SK-N-SH treated with all-trans-retinoic acid at 6 μM for 48 hours (cell line): ENCODE measurements around the gene CLSTN2.

Experiments
- ATAC-seq: fragments of 200-7000 bp; cut with Tn5 transposase; 3 replicates; pipeline ENCODE4 v1.9.1; 2020; ENCODE audit warnings: mild to moderate bottlenecking, moderate library complexity
- ARNTL ChIP-seq: fragments of 450-650 bp; formaldehyde crosslinking; IDR thresholded peaks from 2 replicates; pipeline ENCODE4 v1.5.0; 2020; ENCODE audit warnings: low read depth, mild to moderate bottlenecking, moderate library complexity, borderline replicate concordance
- BACH2 ChIP-seq: fragments of 250-450 bp; sonication (Bioruptor Pico); IDR thresholded peaks from 2 replicates; pipeline ENCODE4 v1.9.0; 2021; ENCODE audit warnings: mild to moderate bottlenecking, borderline replicate concordance
- CREB5 ChIP-seq: fragments of 250-450 bp; sonication (Bioruptor Pico); IDR thresholded peaks from 2 replicates; pipeline ENCODE4 v1.5.1; 2020; ENCODE audit warnings: low read depth, mild to moderate bottlenecking, moderate library complexity
- CSDC2 ChIP-seq: fragments of 250-450 bp; sonication (Bioruptor Pico); IDR thresholded peaks from 2 replicates; pipeline ENCODE4 v1.5.0; 2020; ENCODE audit warnings: mild to moderate bottlenecking, moderate library complexity
- CSRNP3 ChIP-seq: fragments of 250-450 bp; sonication (Bioruptor Pico); IDR thresholded peaks from 2 replicates; pipeline ENCODE4 v1.5.1; 2021; ENCODE audit warnings: mild to moderate bottlenecking, moderate library complexity
- ESRRG ChIP-seq: fragments of 250-450 bp; sonication (Bioruptor Pico); IDR thresholded peaks from 2 replicates; pipeline ENCODE4 v1.6.1; 2021; ENCODE audit warnings: mild to moderate bottlenecking
- GLIS3 ChIP-seq: fragments of 250-450 bp; sonication (Bioruptor Pico); IDR thresholded peaks from 2 replicates; pipeline ENCODE4 v1.5.0; 2020; ENCODE audit warnings: mild to moderate bottlenecking, moderate library complexity
- ISL1 ChIP-seq: fragments of 250-450 bp; sonication (Bioruptor Pico); IDR thresholded peaks from 2 replicates; pipeline ENCODE4 v2.1.2; 2022; ENCODE audit warnings: mild to moderate bottlenecking, moderate library complexity
- OSR1 ChIP-seq: fragments of 250-450 bp; sonication (Bioruptor Pico); IDR thresholded peaks from 2 replicates; pipeline ENCODE4 v1.8.0; 2022; ENCODE audit warnings: moderate library complexity, mild to moderate bottlenecking, inconsistent platforms
- PPARA ChIP-seq: fragments of 250-450 bp; sonication (Bioruptor Pico); IDR thresholded peaks from 2 replicates; pipeline ENCODE4 v1.5.0; 2020; ENCODE audit warnings: mild to moderate bottlenecking, borderline replicate concordance
- RARB ChIP-seq: fragments of 250-450 bp; sonication (Bioruptor Pico); IDR thresholded peaks from 2 replicates; pipeline ENCODE4 v1.8.0; 2021; ENCODE audit warnings: mild to moderate bottlenecking, moderate library complexity
- SNAI2 ChIP-seq: fragments of 250-450 bp; sonication (Bioruptor Pico); IDR thresholded peaks from 2 replicates; pipeline ENCODE4 v1.5.0; 2020; ENCODE audit warnings: mild to moderate bottlenecking, moderate library complexity
- TCF4 ChIP-seq: fragments of 250-450 bp; sonication (Bioruptor Pico); IDR thresholded peaks from 2 replicates; pipeline ENCODE4 v1.8.0; 2021; ENCODE audit warnings: mild to moderate bottlenecking, moderate library complexity, borderline replicate concordance
- TOX ChIP-seq: fragments of 250-450 bp; sonication (Bioruptor Pico); IDR thresholded peaks from 2 replicates; pipeline ENCODE4 v1.8.0; 2021; ENCODE audit warnings: mild to moderate bottlenecking, moderate library complexity, borderline replicate concordance
- ZC3H10 ChIP-seq: fragments of 250-450 bp; sonication (Bioruptor Pico); IDR thresholded peaks from 2 replicates; pipeline ENCODE4 v1.5.1; 2021; ENCODE audit warnings: mild to moderate bottlenecking, moderate library complexity
- ZFP3 ChIP-seq: fragments of 250-450 bp; sonication (Bioruptor Pico); IDR thresholded peaks from 2 replicates; pipeline ENCODE4 v1.5.0; 2020; ENCODE audit warnings: mild to moderate bottlenecking, moderate library complexity
- ZNF565 ChIP-seq: fragments of 450-650 bp; formaldehyde crosslinking; conservative IDR thresholded peaks from 2 replicates; pipeline ENCODE4 v1.5.0; 2020; ENCODE audit warnings: low read depth, mild to moderate bottlenecking, moderate library complexity
- ZNF70 ChIP-seq: fragments of 450-650 bp; formaldehyde crosslinking; IDR thresholded peaks from 2 replicates; pipeline ENCODE4 v1.5.0; 2020; ENCODE audit warnings: mild to moderate bottlenecking, moderate library complexity
- ZNF8 ChIP-seq: fragments of 450-650 bp; formaldehyde crosslinking; IDR thresholded peaks from 2 replicates; pipeline ENCODE4 v1.5.0; 2020; ENCODE audit warnings: mild to moderate bottlenecking, moderate library complexity
- TF ChIP-seq, protein P1 (sequence below): fragments of 250-450 bp; sonication (Bioruptor Pico); IDR thresholded peaks from 2 replicates; pipeline ENCODE4 v1.8.0; 2020; ENCODE audit warnings: mild to moderate bottlenecking, moderate library complexity, borderline replicate concordance
- TF ChIP-seq, protein P2 (sequence below): fragments of 250-450 bp; sonication (Bioruptor Pico); IDR thresholded peaks from 2 replicates; pipeline ENCODE4 v1.5.0; 2020; ENCODE audit warnings: mild to moderate bottlenecking, moderate library complexity
- TF ChIP-seq, protein P3 (sequence below): fragments of 250-450 bp; sonication (Bioruptor Pico); IDR thresholded peaks from 2 replicates; pipeline ENCODE4 v1.8.0; 2021; ENCODE audit warnings: low read depth, mild to moderate bottlenecking, moderate library complexity, borderline replicate concordance

The CLSTN2 gene

GRCh38 chr3:140349938-140350337 is 415.0 kb downstream of the CLSTN2 start:
- no peak for TF ChIP-seq ZC3H10
- no peak for TF ChIP-seq GLIS3 (CRISPR knock-in tag)
- no peak for TF ChIP-seq ZNF8
- TF ChIP-seq TCF4 (CRISPR knock-in tag): no peak
- no peak for TF ChIP-seq CSDC2 (CRISPR knock-in tag)
- no peak for TF ChIP-seq ARNTL (CRISPR knock-in tag)
- TF ChIP-seq, protein P1, sequence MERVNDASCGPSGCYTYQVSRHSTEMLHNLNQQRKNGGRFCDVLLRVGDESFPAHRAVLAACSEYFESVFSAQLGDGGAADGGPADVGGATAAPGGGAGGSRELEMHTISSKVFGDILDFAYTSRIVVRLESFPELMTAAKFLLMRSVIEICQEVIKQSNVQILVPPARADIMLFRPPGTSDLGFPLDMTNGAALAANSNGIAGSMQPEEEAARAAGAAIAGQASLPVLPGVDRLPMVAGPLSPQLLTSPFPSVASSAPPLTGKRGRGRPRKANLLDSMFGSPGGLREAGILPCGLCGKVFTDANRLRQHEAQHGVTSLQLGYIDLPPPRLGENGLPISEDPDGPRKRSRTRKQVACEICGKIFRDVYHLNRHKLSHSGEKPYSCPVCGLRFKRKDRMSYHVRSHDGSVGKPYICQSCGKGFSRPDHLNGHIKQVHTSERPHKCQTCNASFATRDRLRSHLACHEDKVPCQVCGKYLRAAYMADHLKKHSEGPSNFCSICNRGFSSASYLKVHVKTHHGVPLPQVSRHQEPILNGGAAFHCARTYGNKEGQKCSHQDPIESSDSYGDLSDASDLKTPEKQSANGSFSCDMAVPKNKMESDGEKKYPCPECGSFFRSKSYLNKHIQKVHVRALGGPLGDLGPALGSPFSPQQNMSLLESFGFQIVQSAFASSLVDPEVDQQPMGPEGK: no peak
- no peak for TF ChIP-seq ESRRG (CRISPR knock-in tag)
- TF ChIP-seq OSR1 (CRISPR knock-in tag): no peak
- no peak for TF ChIP-seq ISL1
- no peak for TF ChIP-seq CREB5 (CRISPR knock-in tag)
- TF ChIP-seq PPARA (CRISPR knock-in tag): no peak
- TF ChIP-seq CSRNP3 (CRISPR knock-in tag): no peak
- no peak for TF ChIP-seq ZFP3 (CRISPR knock-in tag)
- no peak for TF ChIP-seq SNAI2 (CRISPR knock-in tag)
- no peak for TF ChIP-seq ZNF565 (CRISPR knock-in tag)
- no peak for TF ChIP-seq RARB
- no peak for TF ChIP-seq ZNF70
- no peak for TF ChIP-seq BACH2 (CRISPR knock-in tag)
- TF ChIP-seq, protein P2, sequence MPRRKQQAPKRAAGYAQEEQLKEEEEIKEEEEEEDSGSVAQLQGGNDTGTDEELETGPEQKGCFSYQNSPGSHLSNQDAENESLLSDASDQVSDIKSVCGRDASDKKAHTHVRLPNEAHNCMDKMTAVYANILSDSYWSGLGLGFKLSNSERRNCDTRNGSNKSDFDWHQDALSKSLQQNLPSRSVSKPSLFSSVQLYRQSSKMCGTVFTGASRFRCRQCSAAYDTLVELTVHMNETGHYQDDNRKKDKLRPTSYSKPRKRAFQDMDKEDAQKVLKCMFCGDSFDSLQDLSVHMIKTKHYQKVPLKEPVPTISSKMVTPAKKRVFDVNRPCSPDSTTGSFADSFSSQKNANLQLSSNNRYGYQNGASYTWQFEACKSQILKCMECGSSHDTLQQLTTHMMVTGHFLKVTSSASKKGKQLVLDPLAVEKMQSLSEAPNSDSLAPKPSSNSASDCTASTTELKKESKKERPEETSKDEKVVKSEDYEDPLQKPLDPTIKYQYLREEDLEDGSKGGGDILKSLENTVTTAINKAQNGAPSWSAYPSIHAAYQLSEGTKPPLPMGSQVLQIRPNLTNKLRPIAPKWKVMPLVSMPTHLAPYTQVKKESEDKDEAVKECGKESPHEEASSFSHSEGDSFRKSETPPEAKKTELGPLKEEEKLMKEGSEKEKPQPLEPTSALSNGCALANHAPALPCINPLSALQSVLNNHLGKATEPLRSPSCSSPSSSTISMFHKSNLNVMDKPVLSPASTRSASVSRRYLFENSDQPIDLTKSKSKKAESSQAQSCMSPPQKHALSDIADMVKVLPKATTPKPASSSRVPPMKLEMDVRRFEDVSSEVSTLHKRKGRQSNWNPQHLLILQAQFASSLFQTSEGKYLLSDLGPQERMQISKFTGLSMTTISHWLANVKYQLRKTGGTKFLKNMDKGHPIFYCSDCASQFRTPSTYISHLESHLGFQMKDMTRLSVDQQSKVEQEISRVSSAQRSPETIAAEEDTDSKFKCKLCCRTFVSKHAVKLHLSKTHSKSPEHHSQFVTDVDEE (CRISPR knock-in tag): no peak
- no peak for ATAC-seq

- ATAC-seq: no peak
- TF ChIP-seq ZFP3 (CRISPR knock-in tag) (no peak), TCF4 (CRISPR knock-in tag) (no peak), BACH2 (CRISPR knock-in tag) (no peak), TOX (no peak), CSRNP3 (CRISPR knock-in tag) (no peak), CSDC2 (CRISPR knock-in tag) (no peak), CREB5 (CRISPR knock-in tag) (no peak)
- TF ChIP-seq, protein P3, sequence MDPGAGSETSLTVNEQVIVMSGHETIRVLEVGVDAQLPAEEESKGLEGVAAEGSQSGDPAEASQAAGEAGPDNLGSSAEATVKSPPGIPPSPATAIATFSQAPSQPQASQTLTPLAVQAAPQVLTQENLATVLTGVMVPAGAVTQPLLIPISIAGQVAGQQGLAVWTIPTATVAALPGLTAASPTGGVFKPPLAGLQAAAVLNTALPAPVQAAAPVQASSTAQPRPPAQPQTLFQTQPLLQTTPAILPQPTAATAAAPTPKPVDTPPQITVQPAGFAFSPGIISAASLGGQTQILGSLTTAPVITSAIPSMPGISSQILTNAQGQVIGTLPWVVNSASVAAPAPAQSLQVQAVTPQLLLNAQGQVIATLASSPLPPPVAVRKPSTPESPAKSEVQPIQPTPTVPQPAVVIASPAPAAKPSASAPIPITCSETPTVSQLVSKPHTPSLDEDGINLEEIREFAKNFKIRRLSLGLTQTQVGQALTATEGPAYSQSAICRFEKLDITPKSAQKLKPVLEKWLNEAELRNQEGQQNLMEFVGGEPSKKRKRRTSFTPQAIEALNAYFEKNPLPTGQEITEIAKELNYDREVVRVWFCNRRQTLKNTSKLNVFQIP (CRISPR knock-in tag): no peak
- TF ChIP-seq, all 23 proteins: peak for 0
Observed at GRCh38 chr3:140351466-140351865, 416.5 kb downstream of the CLSTN2 start.
